Activated B cell treated with CpG ODN at 0.5 μM for 24 hours (primary cell): ENCODE measurements around the gene NUDCD2. TPM values are rescaled to one million over a fixed set of nuclear protein-coding genes. Genes with fewer than 3 reads are reported as not detected.
"Not testable (repeated sequence)": the region's sequence is repeated elsewhere in the genome, so short reads cannot be mapped to it uniquely, and the experiment has no call there.

Source experiments
- ATAC-seq: fragments of 200-7000 bp; cut with Tn5 transposase; one replicate; pipeline ENCODE4 v1.10.0; 2021; ENCODE audit warnings: low read depth, mild to moderate bottlenecking, moderate library complexity
- CTCF ChIA-PET: fragments of 350-600 bp; sonication (Branson Sonifier 250); formaldehyde crosslinking; loops from one replicate; lab custom pipeline; 2021; ENCODE audit warnings: antibody characterized with exemption; lab: Charles Lee
- POLR2A ChIA-PET: fragments of 350-600 bp; sonication (Branson Sonifier 250); formaldehyde crosslinking; loops from one replicate; lab custom pipeline; 2021; ENCODE audit warnings: antibody characterized with exemption; lab: Charles Lee
- DNase-seq: peaks from one replicate; pipeline ENCODE4 v3.0.0; 2022
- H3K27ac Mint-ChIP-seq: one replicate; pipeline ENCODE4 v1.8.0; 2020; ENCODE audit warnings: mixed read lengths
- H3K27me3 Mint-ChIP-seq: one replicate; pipeline ENCODE4 v1.8.0; 2021; ENCODE audit warnings: mixed read lengths
- H3K36me3 Mint-ChIP-seq: one replicate; pipeline ENCODE4 v1.8.0; 2021; ENCODE audit warnings: low read depth, mixed read lengths
- H3K4me1 Mint-ChIP-seq: one replicate; pipeline ENCODE4 v1.8.0; 2021; ENCODE audit warnings: mixed read lengths
- H3K4me3 Mint-ChIP-seq: one replicate; pipeline ENCODE4 v1.8.0; 2020; ENCODE audit warnings: mild to moderate bottlenecking, mixed read lengths
- H3K9me3 Mint-ChIP-seq: one replicate; pipeline ENCODE4 v1.8.0; 2020; ENCODE audit warnings: mixed read lengths
- intact Hi-C: fragments of 100-400 bp; cut with micrococcal nuclease; formaldehyde crosslinking; loops from one replicate; pipeline ENCODE4 v1.15.1; 2024
- total RNA-seq: library from RNA; stranded (reverse); gene quantifications from 2 replicates; pipeline ENCODE4 v1.2.3, GENCODE V29; 2022
- TF ChIP-seq, protein P1 (sequence below): fragments of 200-600 bp; IDR thresholded peaks from one replicate; pipeline ENCODE4 v1.8.0; 2022; ENCODE audit warnings: antibody characterized with exemption, mild to moderate bottlenecking

NUDCD2 gene
- total RNA-seq, 1 donor from 2014 or later, result 28.1 TPM

DNA sequence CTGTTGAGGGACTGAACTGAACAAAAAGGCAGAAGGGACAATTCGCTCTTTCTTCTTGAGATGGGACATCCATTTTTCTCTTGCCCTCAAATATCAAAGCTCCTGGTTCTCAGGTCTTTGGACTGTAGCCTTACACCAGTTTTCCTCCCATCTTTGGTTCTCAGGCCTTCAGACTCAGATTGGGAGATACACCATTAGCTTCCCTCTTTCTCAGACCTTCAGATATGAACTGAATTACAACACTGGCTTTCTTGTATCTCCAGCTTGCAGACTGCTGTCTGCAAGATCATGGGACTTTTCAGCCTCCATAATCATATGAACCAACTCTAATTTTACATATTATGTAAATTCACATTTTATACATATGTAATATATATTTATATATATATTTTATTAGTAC lies 35.1 kb downstream of the NUDCD2 start:
- TF ChIP-seq, protein P1, sequence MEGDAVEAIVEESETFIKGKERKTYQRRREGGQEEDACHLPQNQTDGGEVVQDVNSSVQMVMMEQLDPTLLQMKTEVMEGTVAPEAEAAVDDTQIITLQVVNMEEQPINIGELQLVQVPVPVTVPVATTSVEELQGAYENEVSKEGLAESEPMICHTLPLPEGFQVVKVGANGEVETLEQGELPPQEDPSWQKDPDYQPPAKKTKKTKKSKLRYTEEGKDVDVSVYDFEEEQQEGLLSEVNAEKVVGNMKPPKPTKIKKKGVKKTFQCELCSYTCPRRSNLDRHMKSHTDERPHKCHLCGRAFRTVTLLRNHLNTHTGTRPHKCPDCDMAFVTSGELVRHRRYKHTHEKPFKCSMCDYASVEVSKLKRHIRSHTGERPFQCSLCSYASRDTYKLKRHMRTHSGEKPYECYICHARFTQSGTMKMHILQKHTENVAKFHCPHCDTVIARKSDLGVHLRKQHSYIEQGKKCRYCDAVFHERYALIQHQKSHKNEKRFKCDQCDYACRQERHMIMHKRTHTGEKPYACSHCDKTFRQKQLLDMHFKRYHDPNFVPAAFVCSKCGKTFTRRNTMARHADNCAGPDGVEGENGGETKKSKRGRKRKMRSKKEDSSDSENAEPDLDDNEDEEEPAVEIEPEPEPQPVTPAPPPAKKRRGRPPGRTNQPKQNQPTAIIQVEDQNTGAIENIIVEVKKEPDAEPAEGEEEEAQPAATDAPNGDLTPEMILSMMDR, result no peak
- DNase-seq (no peak), ATAC-seq (no peak)
- peaks cover 6% of the 10 kb centered on the region for H3K4me1 Mint-ChIP-seq
- no peak overlapping the region for H3K27ac Mint-ChIP-seq
- no peak overlapping the region for H3K4me3 Mint-ChIP-seq
- POLR2A ChIA-PET, result no interaction called here
- H3K9me3 Mint-ChIP-seq, result no peaks in the 10 kb centered on the region
- no peaks in the 10 kb centered on the region for H3K36me3 Mint-ChIP-seq
- CTCF ChIA-PET, result no interaction called here
- intact Hi-C loops, result no loop called here
- H3K27me3 Mint-ChIP-seq, result peaks cover 5% of the 10 kb centered on the region

DNA sequence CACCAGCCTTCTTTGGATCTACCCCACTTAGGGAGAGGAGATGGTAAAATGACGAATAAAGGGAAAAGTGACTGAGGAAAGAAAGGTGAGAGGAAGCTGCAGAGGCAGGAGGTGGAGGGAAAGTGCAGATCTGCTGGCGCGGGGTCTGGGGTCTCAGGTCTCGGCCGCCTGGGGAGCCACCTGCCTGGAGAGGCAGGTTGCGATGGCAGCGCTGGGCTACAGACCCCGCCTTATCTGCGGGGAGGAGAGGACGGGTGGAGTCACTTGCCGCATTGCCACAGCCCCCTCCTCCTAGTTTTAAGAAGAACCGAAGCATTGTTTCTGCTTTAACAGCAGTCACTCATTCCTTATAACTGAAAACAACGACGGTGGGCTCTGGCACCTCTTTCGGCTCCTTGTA lies 44.2 kb downstream of the NUDCD2 start:
- H3K27ac Mint-ChIP-seq, H3K4me3 Mint-ChIP-seq, ATAC-seq, DNase-seq, H3K4me1 Mint-ChIP-seq, H3K36me3 Mint-ChIP-seq, CTCF ChIA-PET, intact Hi-C loops, H3K9me3 Mint-ChIP-seq: not testable (repeated sequence)
- peaks cover 21% of the 10 kb centered on the region for H3K27me3 Mint-ChIP-seq
- POLR2A ChIA-PET, result interaction anchor here (0.7 kb wide), 1 partner anchor 23 kb away, joined by 3 read pairs; no protein-coding TSS in a partner anchor

DNA sequence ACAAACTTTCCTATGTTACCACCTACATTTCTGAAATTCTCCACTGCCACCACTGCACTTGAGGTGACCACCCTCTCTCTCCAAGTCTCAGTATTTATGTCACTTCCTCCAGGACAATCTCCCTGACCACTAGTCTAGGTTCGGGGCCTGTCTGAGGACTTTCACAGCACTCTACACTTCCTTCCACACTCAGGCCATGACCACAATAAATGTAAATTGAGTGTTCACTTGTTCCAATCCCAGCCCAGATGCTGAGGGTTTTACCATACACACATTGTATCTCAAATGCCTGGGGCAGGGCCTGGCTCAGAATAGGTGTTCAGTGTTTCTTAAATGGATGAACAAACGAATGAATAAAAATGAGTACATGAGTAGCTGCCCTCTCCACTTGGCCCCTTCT lies 49.4 kb downstream of the NUDCD2 start:
- ChIA-PET CTCF (interaction anchor here (0.6 kb wide), 1 partner anchor 408 kb away, joined by 3 read pairs; no protein-coding TSS in a partner anchor), POLR2A (no interaction called here)
- Mint-ChIP-seq H3K36me3 (no peaks in the 10 kb centered on the region), H3K4me1 (peaks cover 3% of the 10 kb centered on the region), H3K27me3 (peaks cover 15% of the 10 kb centered on the region), H3K4me3 (no peak overlapping the region), H3K27ac (no peak overlapping the region), H3K9me3 (no peaks in the 10 kb centered on the region)
- intact Hi-C loops, result no loop called here
- TF ChIP-seq, protein P1, result no peak
- DNase-seq, result no peak
- no peak for ATAC-seq

DNA sequence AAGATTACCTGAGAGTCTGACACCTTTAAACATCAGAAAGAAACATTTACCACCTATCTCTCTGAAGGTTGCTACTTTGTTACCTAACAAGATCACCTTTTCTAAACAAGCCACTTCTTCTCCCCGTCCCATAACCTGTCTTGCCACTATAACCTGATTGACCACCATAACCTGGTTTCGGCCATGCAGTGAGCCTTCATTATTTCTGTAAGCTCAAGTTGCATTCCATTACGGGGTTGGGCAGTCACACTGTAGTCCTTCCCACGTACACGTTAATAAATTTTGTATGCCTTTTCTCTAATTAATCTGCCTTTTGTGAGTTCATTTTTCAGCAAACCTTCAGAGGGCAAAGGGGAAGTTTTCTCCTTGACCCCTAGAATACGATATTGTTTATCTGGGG lies 50.5 kb downstream of the NUDCD2 start:
- H3K4me1 Mint-ChIP-seq, result peaks cover 3% of the 10 kb centered on the region
- no peak overlapping the region for H3K4me3 Mint-ChIP-seq
- H3K27me3 Mint-ChIP-seq, result peaks cover 14% of the 10 kb centered on the region
- TF ChIP-seq, protein P1, result no peak
- CTCF ChIA-PET, result interaction anchor here (0.6 to 2.0 kb wide), 8 partner anchors 9 to 1865 kb away, joined by 3 to 12 read pairs (median 4); no protein-coding TSS in a partner anchor
- no peaks in the 10 kb centered on the region for H3K36me3 Mint-ChIP-seq
- ATAC-seq (no peak), DNase-seq (no peak)
- intact Hi-C loops, result loop anchor here (2.0 to 5.0 kb wide), 3 partner anchors 57 to 1559 kb away; no protein-coding TSS in a partner anchor
- POLR2A ChIA-PET, result no interaction called here
- no peak overlapping the region for H3K27ac Mint-ChIP-seq
- H3K9me3 Mint-ChIP-seq, result no peaks in the 10 kb centered on the region

DNA sequence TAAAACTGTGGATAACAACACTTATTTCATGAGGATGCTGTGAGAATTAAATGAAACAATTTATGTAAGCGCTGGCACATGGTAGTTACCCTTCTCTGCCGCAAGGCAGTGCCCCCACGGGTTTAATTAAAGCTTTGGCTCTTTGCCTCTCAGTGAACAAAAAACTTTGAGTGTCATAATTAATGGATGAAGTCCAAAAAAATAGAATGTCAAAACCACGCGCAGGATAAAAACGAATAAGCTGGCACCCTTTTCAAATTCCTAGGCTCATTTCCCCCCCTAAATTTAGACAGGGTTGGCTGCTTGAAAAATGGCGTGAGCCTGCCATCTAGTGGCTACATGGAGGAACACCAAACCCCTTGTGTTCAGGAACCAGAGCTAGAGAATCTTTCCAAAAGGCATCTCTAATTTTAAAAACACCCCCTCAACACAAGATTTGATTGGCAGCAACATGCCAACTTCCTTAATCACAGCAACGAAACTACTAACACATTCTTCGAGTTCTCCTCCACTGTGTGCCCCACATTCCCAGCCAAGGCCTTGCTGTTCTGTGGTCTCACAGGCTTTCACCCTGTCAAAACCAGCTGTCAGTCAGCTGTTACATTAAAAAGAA lies 51.5 kb downstream of the NUDCD2 start:
- intact Hi-C loops, result loop anchor here (1.0 to 5.0 kb wide), 5 partner anchors 56 to 1864 kb away; no protein-coding TSS in a partner anchor
- Mint-ChIP-seq H3K27me3 (peaks cover 9% of the 10 kb centered on the region), H3K4me1 (peaks cover 3% of the 10 kb centered on the region), H3K4me3 (no peak overlapping the region), H3K27ac (no peak overlapping the region), H3K36me3 (no peaks in the 10 kb centered on the region), H3K9me3 (no peaks in the 10 kb centered on the region)
- TF ChIP-seq, protein P1, result peak; percentile 96
- peak; percentile 88 for ATAC-seq
- CTCF ChIA-PET, result interaction anchor here (0.6 to 2.8 kb wide), 16 partner anchors 8 to 1866 kb away, joined by 3 to 12 read pairs (median 4); no protein-coding TSS in a partner anchor
- POLR2A ChIA-PET, result interaction anchor here (1.0 kb wide), 1 partner anchor 29 kb away, joined by 3 read pairs; the partner anchor contains the start of gene CCNG1
- no peak for DNase-seq
